CD14-positive monocyte (primary cell): ENCODE data around the gene MED13L. TPM values are rescaled to one million over a fixed set of nuclear protein-coding genes. Genes with fewer than 3 reads are reported as not detected.
A peak's percentile ranks its signal among the peaks of the same experiment; 100 is the strongest.

Source experiments
- DNase-seq, 3 donors: peaks; one replicate each; pipeline ENCODE4 v3.0.0-alpha.2; 2011 to 2022
- H2AFZ ChIP-seq: 2 replicates; pipeline ENCODE4 v1.6.0; 2012; ENCODE audit warnings: mild to moderate bottlenecking, low read depth, low read length, inconsistent platforms; ENCODE audit not compliant: insufficient read depth, poor library complexity, severe bottlenecking
- H3K27ac ChIP-seq, 2 donors: 1 replicate in 1 of 2; 2 replicates in 1 of 2; pipeline ENCODE4 v1.5.1; 2012 to 2013; ENCODE audit warnings: low read length in 2 of 2, control low read depth in 1 of 2, inconsistent platforms in 1 of 2, low read depth in 1 of 2, mild to moderate bottlenecking in 1 of 2
- H3K27me3 ChIP-seq, 2 donors: one replicate each; pipeline versions ENCODE4 v1.6.0 to v1.6.1; 2011 to 2013; ENCODE audit warnings: low read length in 2 of 2; ENCODE audit not compliant: control insufficient read depth in 2 of 2, insufficient read depth in 2 of 2
- H3K36me3 ChIP-seq, 2 donors: replicated peaks in 1 of 2; 1 replicate in 1 of 2; 2 replicates in 1 of 2; pipeline versions ENCODE4 v1.5.1 to v1.6.1; 2012 to 2013; ENCODE audit warnings: low read length in 2 of 2, control low read depth in 1 of 2, inconsistent platforms in 1 of 2, mild to moderate bottlenecking in 1 of 2; ENCODE audit not compliant: insufficient read depth in 2 of 2, control insufficient read depth in 1 of 2
- H3K4me1 ChIP-seq, 2 donors: 1 replicate in 1 of 2; 2 replicates in 1 of 2; pipeline versions ENCODE4 v1.5.1 to v1.6.1; 2012 to 2013; ENCODE audit warnings: low read length in 2 of 2, control low read depth in 1 of 2, inconsistent platforms in 1 of 2, mild to moderate bottlenecking in 1 of 2, moderate library complexity in 1 of 2; ENCODE audit not compliant: insufficient read depth in 2 of 2, control insufficient read depth in 1 of 2
- H3K4me2 ChIP-seq: replicated peaks from 2 replicates; pipeline ENCODE3; 2012; ENCODE audit warnings: low read length, moderate library complexity, mild to moderate bottlenecking; ENCODE audit not compliant: poor library complexity, severe bottlenecking; ENCODE audit errors: extremely low read depth
- H3K4me3 ChIP-seq, 3 experiments: fragments of 200-600 bp in 1 of 3; sonication (generic) in 1 of 3; replicated peaks in 1 of 3; 1 replicate in 2 of 3; 2 replicates in 1 of 3; pipeline ENCODE4 v1.5.1; 2011 to 2013; ENCODE audit warnings: low read length in 3 of 3, mild to moderate bottlenecking in 3 of 3, control low read depth in 2 of 3, low read depth in 2 of 3, inconsistent platforms in 1 of 3, moderate library complexity in 1 of 3
- H3K79me2 ChIP-seq: 2 replicates; pipeline ENCODE4 v1.6.0; 2012; ENCODE audit warnings: mild to moderate bottlenecking, control low read depth, inconsistent platforms, low read length, moderate library complexity; ENCODE audit not compliant: insufficient read depth
- H3K9ac ChIP-seq: 2 replicates; pipeline ENCODE4 v1.6.0; 2017; ENCODE audit warnings: low read length, mild to moderate bottlenecking; ENCODE audit not compliant: insufficient read depth, poor library complexity, severe bottlenecking
- H3K9me3 ChIP-seq, 2 donors: replicated peaks in 1 of 2; 1 replicate in 1 of 2; 2 replicates in 1 of 2; pipeline versions ENCODE4 v1.5.1 to v1.6.1; 2012 to 2013; ENCODE audit warnings: low read length in 2 of 2, control low read depth in 1 of 2; ENCODE audit not compliant: control insufficient read depth in 1 of 2, insufficient read depth in 1 of 2
- H4K20me1 ChIP-seq: 2 replicates; pipeline ENCODE4 v1.6.0; 2012; ENCODE audit warnings: mild to moderate bottlenecking, low read length, control low read depth, moderate library complexity; ENCODE audit not compliant: insufficient read depth
- H3K27ac Mint-ChIP-seq, 7 donors: one replicate each; pipeline ENCODE4 v1.8.0; 2020; ENCODE audit warnings: mild to moderate bottlenecking in 7 of 7, mixed read lengths in 7 of 7, moderate library complexity in 6 of 7, inconsistent platforms in 2 of 7
- H3K27me3 Mint-ChIP-seq, 3 donors: one replicate each; pipeline ENCODE4 v1.8.0; 2021 to 2022; ENCODE audit warnings: low read depth in 3 of 3, mild to moderate bottlenecking in 3 of 3, mixed read lengths in 3 of 3, moderate library complexity in 3 of 3, inconsistent platforms in 1 of 3
- H3K36me3 Mint-ChIP-seq, 2 donors: one replicate each; pipeline ENCODE4 v1.8.0; 2020; ENCODE audit warnings: mixed read lengths in 2 of 2, inconsistent platforms in 1 of 2, mild to moderate bottlenecking in 1 of 2
- H3K4me1 Mint-ChIP-seq: one replicate; pipeline ENCODE4 v1.8.0; 2020; ENCODE audit warnings: mild to moderate bottlenecking, mixed read lengths
- H3K4me3 Mint-ChIP-seq, 2 donors: one replicate each; pipeline ENCODE4 v1.8.0; 2020; ENCODE audit warnings: mild to moderate bottlenecking in 2 of 2, mixed read lengths in 2 of 2, moderate library complexity in 1 of 2
- H3K9me3 Mint-ChIP-seq, 7 donors: one replicate each; pipeline ENCODE4 v1.8.0; 2020 to 2022; ENCODE audit warnings: mixed read lengths in 7 of 7, mild to moderate bottlenecking in 6 of 7, moderate library complexity in 6 of 7, inconsistent platforms in 2 of 7
- WGBS: methylation state at CpG from one replicate; pipeline ENCODE4 v1.1.5; 2013; ENCODE audit warnings: missing lambda C conversion rate; ENCODE audit not compliant: insufficient coverage; 5-methylcytosine and 5-hydroxymethylcytosine counted together
- intact Hi-C, 2 donors: fragments of 100-400 bp; cut with micrococcal nuclease; formaldehyde crosslinking; loops; one replicate each; pipeline versions ENCODE4 v1.15.0 to v1.15.1; 2023
- polyA plus RNA-seq, 3 donors: library from polyadenylated mRNA; depleted of rRNA in 1 of 3; unstranded in 2 of 3; stranded (reverse) in 1 of 3; fragments of 300-500 nt in 2 of 3; fragments of >200 nt in 1 of 3; fragmentation: Illumina TruSeq in 2 of 3; gene quantifications; 1 replicate in 2 of 3; 2 replicates in 1 of 3; pipeline ENCODE4 v1.2.3, GENCODE V29; 2012 to 2021
- TF ChIP-seq, protein P1 (sequence below): fragments of 200-600 bp; IDR thresholded peaks from one replicate; pipeline ENCODE4 v1.8.0; 2022; ENCODE audit warnings: antibody characterized with exemption, mild to moderate bottlenecking

The MED13L gene
- polyA plus RNA-seq, 3 donors, result 4.4 to 42.0 (median 7.5) TPM

DNA sequence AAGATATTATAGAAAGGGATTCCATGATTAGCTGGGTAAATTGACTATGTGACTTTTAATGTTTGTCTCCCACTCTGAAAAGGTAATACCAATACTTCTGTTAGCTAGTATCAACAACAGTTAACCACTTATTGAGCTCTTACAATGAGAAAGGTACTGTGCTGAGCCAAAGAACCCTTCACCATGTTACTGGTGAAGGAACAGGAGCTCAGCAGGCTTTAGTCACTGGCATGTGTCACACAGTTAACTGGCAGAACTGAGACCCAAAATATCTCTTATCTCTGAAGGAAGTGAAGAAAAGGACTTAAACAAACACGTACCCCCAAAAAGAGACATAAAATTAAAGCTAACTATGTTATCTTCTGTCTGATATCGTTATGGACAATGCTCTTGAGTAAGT is 170.6 kb downstream of the MED13L start:
- Histone ChIP-seq H3K79me2 (peaks cover 100% of the 10 kb centered on the region), H3K36me3 (peaks cover 12 to 46% of the 10 kb centered on the region in 2 donors), H3K4me1 (no peaks in the 10 kb centered on the region), H3K27ac (no peak overlapping the region), H3K4me2 (no peak overlapping the region), H4K20me1 (peaks cover 97% of the 10 kb centered on the region), H3K4me3 (no peak overlapping the region), H3K27me3 (no peaks in the 10 kb centered on the region), H3K9ac (no peak overlapping the region), H3K9me3 (no peaks in the 10 kb centered on the region), H2AFZ (no peak overlapping the region)
- no peaks in the 10 kb centered on the region for H3K9me3 Mint-ChIP-seq
- peaks cover 28 to 31% of the 10 kb centered on the region in 2 donors for H3K36me3 Mint-ChIP-seq
- peaks cover 3% of the 10 kb centered on the region for H3K4me1 Mint-ChIP-seq
- no peak overlapping the region for H3K4me3 Mint-ChIP-seq
- TF ChIP-seq, protein P1, sequence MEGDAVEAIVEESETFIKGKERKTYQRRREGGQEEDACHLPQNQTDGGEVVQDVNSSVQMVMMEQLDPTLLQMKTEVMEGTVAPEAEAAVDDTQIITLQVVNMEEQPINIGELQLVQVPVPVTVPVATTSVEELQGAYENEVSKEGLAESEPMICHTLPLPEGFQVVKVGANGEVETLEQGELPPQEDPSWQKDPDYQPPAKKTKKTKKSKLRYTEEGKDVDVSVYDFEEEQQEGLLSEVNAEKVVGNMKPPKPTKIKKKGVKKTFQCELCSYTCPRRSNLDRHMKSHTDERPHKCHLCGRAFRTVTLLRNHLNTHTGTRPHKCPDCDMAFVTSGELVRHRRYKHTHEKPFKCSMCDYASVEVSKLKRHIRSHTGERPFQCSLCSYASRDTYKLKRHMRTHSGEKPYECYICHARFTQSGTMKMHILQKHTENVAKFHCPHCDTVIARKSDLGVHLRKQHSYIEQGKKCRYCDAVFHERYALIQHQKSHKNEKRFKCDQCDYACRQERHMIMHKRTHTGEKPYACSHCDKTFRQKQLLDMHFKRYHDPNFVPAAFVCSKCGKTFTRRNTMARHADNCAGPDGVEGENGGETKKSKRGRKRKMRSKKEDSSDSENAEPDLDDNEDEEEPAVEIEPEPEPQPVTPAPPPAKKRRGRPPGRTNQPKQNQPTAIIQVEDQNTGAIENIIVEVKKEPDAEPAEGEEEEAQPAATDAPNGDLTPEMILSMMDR, result no peak
- peak overlapping the region in 1 of 7 donors; percentile 4 for H3K27ac Mint-ChIP-seq
- no peak for DNase-seq
- H3K27me3 Mint-ChIP-seq, result no peaks in the 10 kb centered on the region
- intact Hi-C loops, result no loop called here
- no CpG with 5 or more reads among the region's 2 CpGs for WGBS

DNA sequence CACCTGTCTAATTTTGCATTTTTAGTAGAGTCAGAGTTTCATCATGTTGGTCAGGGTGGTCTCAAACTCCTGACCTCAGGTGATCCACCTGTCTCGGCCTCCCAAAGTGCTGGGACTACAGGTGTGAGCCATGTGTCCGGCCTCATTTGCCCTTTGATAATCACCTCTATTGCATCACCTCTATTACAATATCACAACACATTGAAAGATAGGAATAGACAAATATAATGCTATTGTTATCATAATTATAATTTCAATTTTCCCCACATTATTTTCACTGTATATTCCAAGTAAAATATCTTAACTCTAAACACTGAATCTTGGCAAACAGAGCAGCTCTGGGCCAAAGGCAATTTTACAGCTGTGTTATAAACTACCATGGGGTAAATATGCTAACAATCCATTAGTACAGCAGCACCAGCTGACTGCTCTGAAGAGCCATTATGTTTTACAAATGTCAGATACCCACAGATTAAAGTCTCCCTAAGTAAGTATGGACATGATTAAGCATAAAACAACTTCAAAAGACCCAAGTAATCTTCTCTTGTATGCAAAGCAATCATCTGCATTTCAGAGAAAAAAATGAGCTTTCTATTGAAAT is 173.2 kb downstream of the MED13L start:
- no peak overlapping the region for H3K4me3 Mint-ChIP-seq
- H3K27ac Mint-ChIP-seq, result no peak overlapping the region
- no peaks in the 10 kb centered on the region for H3K9me3 ChIP-seq
- peaks cover 8 to 28% of the 10 kb centered on the region in 2 donors for H3K36me3 ChIP-seq
- peaks cover under 1 to 6% of the 10 kb centered on the region in 2 donors for H3K4me1 ChIP-seq
- DNase-seq, result no peak
- H4K20me1 ChIP-seq, result peaks cover 97% of the 10 kb centered on the region
- no peak overlapping the region for H3K4me2 ChIP-seq
- H3K4me1 Mint-ChIP-seq, result peaks cover 10% of the 10 kb centered on the region
- peaks cover 16 to 21% of the 10 kb centered on the region in 2 donors for H3K36me3 Mint-ChIP-seq
- no peak overlapping the region for H2AFZ ChIP-seq
- H3K27ac ChIP-seq, result no peak overlapping the region
- no CpG with 5 or more reads among the region's 2 CpGs for WGBS
- H3K9ac ChIP-seq, result no peak overlapping the region
- no peaks in the 10 kb centered on the region for H3K9me3 Mint-ChIP-seq
- no peaks in the 10 kb centered on the region for H3K27me3 Mint-ChIP-seq
- H3K79me2 ChIP-seq, result peaks cover 100% of the 10 kb centered on the region
- H3K27me3 ChIP-seq, result no peaks in the 10 kb centered on the region
- intact Hi-C loops, result no loop called here
- TF ChIP-seq, protein P1, result no peak
- H3K4me3 ChIP-seq, result no peak overlapping the region
